GM18507 (cell line): Measurements from ENCODE around the gene NRF1.
"Not testable (repeated sequence)": the region's sequence is repeated elsewhere in the genome, so short reads cannot be mapped to it uniquely, and the experiment has no call there.

ENCODE experiments used
- DNase-seq: peaks from one replicate; pipeline ENCODE4 v3.0.0; 2011; ENCODE audit warnings: low read depth; ENCODE audit not compliant: insufficient read length; ENCODE audit errors: extremely low spot score
- FAIRE-seq: peaks from 2 replicates; lab custom pipeline; 2011; peaks lifted over from hg19 to GRCh38; lab: Jason Lieb, UNC

Gene NRF1

GRCh38 chr7:129611246-129612111, at the start of gene NRF1:
NRF1 (plus strand) TSS chr7:129611720; CDS start chr7:129657352, 45,632 bp downstream.
- peak; percentile 69 for DNase-seq
- peak; percentile 21 for FAIRE-seq

GRCh38 chr7:129566323-129566722, 45.2 kb upstream of the NRF1 start:
- DNase-seq, FAIRE-seq: not testable (repeated sequence)

- DNase-seq (no peak), FAIRE-seq (no peak)
Measured at GRCh38 chr7:129567377-129567776, 44.1 kb upstream of the NRF1 start.

- no peak for FAIRE-seq
- no peak for DNase-seq
Measured at GRCh38 chr7:129568240-129568639, 43.3 kb upstream of the NRF1 start.

- FAIRE-seq, result no peak
- no peak for DNase-seq
Measured at GRCh38 chr7:129569326-129569725, 42.2 kb upstream of the NRF1 start.

GRCh38 chr7:129569811-129570215, 41.7 kb upstream of the NRF1 start:
- DNase-seq (no peak), FAIRE-seq (no peak)

GRCh38 chr7:129571201-129571600, 40.3 kb upstream of the NRF1 start:
- FAIRE-seq, result no peak
- no peak for DNase-seq

- FAIRE-seq, result no peak
- DNase-seq, result no peak
Measured at GRCh38 chr7:129572205-129572604, 39.3 kb upstream of the NRF1 start.

- no peak for DNase-seq
Measured at GRCh38 chr7:129574487-129574886, 37.0 kb upstream of the NRF1 start.

GRCh38 chr7:129575699-129576098, 35.8 kb upstream of the NRF1 start:
- no peak for DNase-seq
- no peak for FAIRE-seq

More at GRCh38 chr7:129574487-129574886, 37.0 kb upstream of the NRF1 start:
- no peak for FAIRE-seq

GRCh38 chr7:129576138-129576537, 35.4 kb upstream of the NRF1 start:
- FAIRE-seq (no peak), DNase-seq (no peak)

GRCh38 chr7:129578829-129579228, 32.7 kb upstream of the NRF1 start:
- FAIRE-seq (no peak), DNase-seq (no peak)

- FAIRE-seq, DNase-seq: not testable (repeated sequence)
Measured at GRCh38 chr7:129586179-129586578, 25.3 kb upstream of the NRF1 start.

- FAIRE-seq, result no peak
- DNase-seq, result no peak
Measured at GRCh38 chr7:129588268-129588667, 23.3 kb upstream of the NRF1 start.

- FAIRE-seq (no peak), DNase-seq (no peak)
Measured at GRCh38 chr7:129591868-129592267, 19.7 kb upstream of the NRF1 start.

- FAIRE-seq, result not testable (repeated sequence)
Measured at GRCh38 chr7:129596386-129596785, 15.1 kb upstream of the NRF1 start.

GRCh38 chr7:129597672-129598071, 13.8 kb upstream of the NRF1 start:
- no peak for DNase-seq
- no peak for FAIRE-seq

More at GRCh38 chr7:129596386-129596785, 15.1 kb upstream of the NRF1 start:
- not testable (repeated sequence) for DNase-seq

GRCh38 chr7:129599174-129599573, 12.3 kb upstream of the NRF1 start:
- DNase-seq (no peak), FAIRE-seq (no peak)

GRCh38 chr7:129603594-129603993, 7.9 kb upstream of the NRF1 start:
- FAIRE-seq, DNase-seq: not testable (repeated sequence)

GRCh38 chr7:129604021-129604420, 7.5 kb upstream of the NRF1 start:
- not testable (repeated sequence) for FAIRE-seq, DNase-seq
